SW 1271 (cell line): ENCODE data around the gene CFAP52.
"Not testable (repeated sequence)": the region's sequence is repeated elsewhere in the genome, so short reads cannot be mapped to it uniquely, and the experiment has no call there.

Experiments used
- DNase-seq, 2 experiments: peaks; one replicate each; lab custom pipeline; 2025; lab: John Stamatoyannopoulos, UW

Gene CFAP52

GRCh38 chr17:9576521-9577372, at the start of gene CFAP52:
CFAP52 (plus strand) TSS chr17:9576642; CDS start chr17:9576696, 54 bp downstream.
- peak in 1 of 2 experiments; percentile 21 for DNase-seq

- no peak for DNase-seq
Measured at GRCh38 chr17:9527788-9528187, 48.7 kb upstream of the CFAP52 start.

GRCh38 chr17:9529033-9529700, 47.3 kb upstream of the CFAP52 start:
- peak in 1 of 2 experiments; percentile 22 for DNase-seq

- no peak for DNase-seq
Measured at GRCh38 chr17:9531034-9531433, 45.4 kb upstream of the CFAP52 start.

GRCh38 chr17:9532715-9533114, 43.7 kb upstream of the CFAP52 start:
- DNase-seq: no peak

- DNase-seq: no peak
Measured at GRCh38 chr17:9533441-9533840, 43.0 kb upstream of the CFAP52 start.

- DNase-seq: no peak
Measured at GRCh38 chr17:9536061-9536460, 40.4 kb upstream of the CFAP52 start.

- DNase-seq: no peak
Measured at GRCh38 chr17:9537177-9537776, 39.2 kb upstream of the CFAP52 start.

- DNase-seq: no peak
Measured at GRCh38 chr17:9538626-9539025, 37.8 kb upstream of the CFAP52 start.

- no peak for DNase-seq
Measured at GRCh38 chr17:9541718-9542117, 34.7 kb upstream of the CFAP52 start.

- no peak for DNase-seq
Measured at GRCh38 chr17:9544221-9544620, 32.2 kb upstream of the CFAP52 start.

- no peak for DNase-seq
Measured at GRCh38 chr17:9549215-9549614, 27.2 kb upstream of the CFAP52 start.

GRCh38 chr17:9553181-9553580, 23.3 kb upstream of the CFAP52 start:
- no peak for DNase-seq

GRCh38 chr17:9553596-9553995, 22.8 kb upstream of the CFAP52 start:
- no peak for DNase-seq

GRCh38 chr17:9554715-9555114, 21.7 kb upstream of the CFAP52 start:
- DNase-seq: peak in 1 of 2 experiments; percentile 46

GRCh38 chr17:9557161-9557755, 19.2 kb upstream of the CFAP52 start:
- DNase-seq: no peak

- no peak for DNase-seq
Measured at GRCh38 chr17:9557857-9558256, 18.6 kb upstream of the CFAP52 start.

GRCh38 chr17:9564104-9564503, 12.3 kb upstream of the CFAP52 start:
- DNase-seq: no peak

- DNase-seq: no peak
Measured at GRCh38 chr17:9566067-9566466, 10.4 kb upstream of the CFAP52 start.

GRCh38 chr17:9566739-9567138, 9.7 kb upstream of the CFAP52 start:
- DNase-seq: not testable (repeated sequence)

GRCh38 chr17:9568004-9568403, 8.4 kb upstream of the CFAP52 start:
- no peak for DNase-seq

GRCh38 chr17:9568957-9569588, 7.4 kb upstream of the CFAP52 start:
- DNase-seq: no peak
